Subcutaneous adipose tissue (tissue), 4 donors: ENCODE results near the gene NAA80. TPM values are rescaled to one million over a fixed set of nuclear protein-coding genes. Genes with fewer than 3 reads are reported as not detected.

Experiments
- total RNA-seq, 4 donors: library from RNA; depleted of rRNA; stranded (reverse); fragments of >200 nt; gene quantifications; one replicate each; pipeline ENCODE4 v1.1.0, GENCODE V29; 2016
- TF ChIP-seq, protein P1 (sequence below): fragments of 450-650 bp; IDR thresholded peaks from one replicate; pipeline ENCODE4 v1.5.1; 2016; ENCODE audit warnings: low read depth, mild to moderate bottlenecking, control low read depth, antibody characterized with exemption, moderate library complexity

The NAA80 gene
- total RNA-seq, 4 donors from 2014 or later: 5.2 to 10.4 (median 6.6) TPM

DNA sequence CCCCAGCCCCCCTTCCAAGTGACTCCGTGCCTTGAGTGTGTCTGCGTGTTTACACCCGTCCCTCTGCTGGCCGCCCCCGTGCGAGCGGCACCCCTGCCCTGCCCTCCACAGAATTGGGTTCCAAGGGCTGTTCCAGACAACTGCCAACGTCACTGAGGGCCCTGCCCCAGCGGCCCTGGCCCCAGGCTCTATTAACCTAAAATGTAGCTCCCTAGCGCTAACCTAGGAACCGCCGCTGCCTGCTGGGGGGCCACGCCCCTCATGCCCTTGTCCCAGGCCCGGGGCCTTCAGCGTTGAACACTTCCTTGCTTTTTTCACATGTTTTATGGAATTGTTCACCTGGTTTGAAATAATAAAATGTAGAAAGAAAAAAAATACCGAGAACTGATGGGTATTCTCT lies 40.2 kb downstream of the NAA80 start:
- TF ChIP-seq, protein P1, sequence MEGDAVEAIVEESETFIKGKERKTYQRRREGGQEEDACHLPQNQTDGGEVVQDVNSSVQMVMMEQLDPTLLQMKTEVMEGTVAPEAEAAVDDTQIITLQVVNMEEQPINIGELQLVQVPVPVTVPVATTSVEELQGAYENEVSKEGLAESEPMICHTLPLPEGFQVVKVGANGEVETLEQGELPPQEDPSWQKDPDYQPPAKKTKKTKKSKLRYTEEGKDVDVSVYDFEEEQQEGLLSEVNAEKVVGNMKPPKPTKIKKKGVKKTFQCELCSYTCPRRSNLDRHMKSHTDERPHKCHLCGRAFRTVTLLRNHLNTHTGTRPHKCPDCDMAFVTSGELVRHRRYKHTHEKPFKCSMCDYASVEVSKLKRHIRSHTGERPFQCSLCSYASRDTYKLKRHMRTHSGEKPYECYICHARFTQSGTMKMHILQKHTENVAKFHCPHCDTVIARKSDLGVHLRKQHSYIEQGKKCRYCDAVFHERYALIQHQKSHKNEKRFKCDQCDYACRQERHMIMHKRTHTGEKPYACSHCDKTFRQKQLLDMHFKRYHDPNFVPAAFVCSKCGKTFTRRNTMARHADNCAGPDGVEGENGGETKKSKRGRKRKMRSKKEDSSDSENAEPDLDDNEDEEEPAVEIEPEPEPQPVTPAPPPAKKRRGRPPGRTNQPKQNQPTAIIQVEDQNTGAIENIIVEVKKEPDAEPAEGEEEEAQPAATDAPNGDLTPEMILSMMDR: no peak

DNA sequence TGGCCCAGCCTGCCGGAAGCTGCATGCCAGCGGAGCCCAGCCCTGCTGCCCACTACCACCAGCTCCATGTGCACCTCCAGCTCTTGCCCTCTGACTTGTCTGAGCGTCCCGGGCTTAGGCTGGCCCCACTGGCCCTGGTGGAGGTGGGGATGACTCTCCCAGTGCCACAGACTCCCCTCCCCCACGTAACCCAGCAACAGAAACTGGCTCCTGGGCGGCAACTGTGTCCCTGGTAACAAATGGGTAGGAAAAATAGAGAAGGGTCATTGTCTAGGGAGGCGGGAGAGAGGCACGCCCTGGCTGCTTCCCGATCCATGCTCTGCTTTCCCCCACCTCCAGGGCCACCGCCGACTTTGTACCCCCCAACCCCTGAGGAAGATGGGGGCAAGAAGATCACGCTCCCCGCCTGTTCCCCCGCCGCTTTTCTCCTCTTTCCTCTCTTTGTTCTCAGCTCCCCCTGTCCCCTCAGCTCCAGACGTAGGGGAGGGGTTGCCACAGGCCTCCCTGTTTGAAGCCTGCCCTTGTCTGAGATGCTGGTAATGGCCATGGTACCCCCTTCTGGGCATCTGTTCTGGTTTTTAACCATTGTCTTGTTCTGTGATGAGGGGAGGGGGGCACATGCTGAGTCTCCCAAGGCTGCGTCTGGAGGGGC lies 41.0 kb downstream of the NAA80 start:
- TF ChIP-seq, protein P1: no peak

DNA sequence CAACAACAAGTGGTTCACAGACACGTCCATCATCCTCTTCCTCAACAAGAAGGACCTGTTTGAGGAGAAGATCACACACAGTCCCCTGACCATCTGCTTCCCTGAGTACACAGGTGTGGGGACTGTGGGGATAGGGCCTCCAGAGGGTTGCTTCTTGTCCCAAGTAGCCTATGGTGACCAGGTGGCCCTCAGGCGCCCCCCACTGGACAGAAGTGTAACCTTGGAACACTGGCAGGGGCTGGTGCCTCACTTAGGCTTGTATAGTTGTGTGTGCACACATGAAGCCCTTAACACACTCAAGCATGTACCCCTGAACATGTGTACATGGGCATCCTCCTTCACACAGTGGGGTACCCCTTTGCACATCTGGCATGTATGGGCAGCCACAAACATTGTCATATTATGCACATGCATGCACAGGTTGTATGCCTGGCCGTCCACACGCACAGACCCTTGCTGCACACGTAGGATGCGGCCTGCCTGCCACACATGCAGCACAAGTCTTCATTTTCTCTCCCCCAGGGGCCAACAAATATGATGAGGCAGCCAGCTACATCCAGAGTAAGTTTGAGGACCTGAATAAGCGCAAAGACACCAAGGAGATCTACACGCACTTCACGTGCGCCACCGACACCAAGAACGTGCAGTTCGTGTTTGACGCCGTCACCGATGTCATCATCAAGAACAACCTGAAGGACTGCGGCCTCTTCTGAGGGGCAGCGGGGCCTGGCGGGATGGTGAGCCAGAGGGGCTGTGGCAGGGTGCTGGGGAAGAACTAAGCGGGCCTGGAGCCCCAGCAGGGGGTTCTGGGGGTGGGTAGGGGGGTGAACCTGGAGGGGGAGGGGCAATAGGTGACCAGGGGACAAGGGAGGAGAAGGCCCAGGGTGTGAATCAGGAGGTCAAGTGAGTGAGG lies 42.0 kb downstream of the NAA80 start:
- TF ChIP-seq, protein P1: no peak

DNA sequence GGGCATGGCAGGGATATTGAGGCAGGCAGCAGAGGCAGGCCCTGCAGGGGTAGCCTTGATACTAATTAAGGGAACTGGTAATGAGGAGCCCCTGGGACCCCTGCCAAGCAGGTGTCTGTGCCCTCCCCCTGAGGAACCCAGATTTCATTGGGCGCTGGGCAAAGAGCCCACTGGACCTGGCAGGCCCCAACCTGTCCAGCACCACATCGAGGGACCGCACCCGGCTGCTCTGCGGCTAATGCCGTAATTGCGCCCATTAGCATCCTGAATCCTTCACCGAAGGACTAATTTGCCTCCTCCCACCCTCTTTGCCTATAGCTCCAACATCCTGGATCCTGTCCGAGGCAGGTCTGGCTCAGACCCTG lies 44.0 kb downstream of the NAA80 start:
- TF ChIP-seq, protein P1: no peak

DNA sequence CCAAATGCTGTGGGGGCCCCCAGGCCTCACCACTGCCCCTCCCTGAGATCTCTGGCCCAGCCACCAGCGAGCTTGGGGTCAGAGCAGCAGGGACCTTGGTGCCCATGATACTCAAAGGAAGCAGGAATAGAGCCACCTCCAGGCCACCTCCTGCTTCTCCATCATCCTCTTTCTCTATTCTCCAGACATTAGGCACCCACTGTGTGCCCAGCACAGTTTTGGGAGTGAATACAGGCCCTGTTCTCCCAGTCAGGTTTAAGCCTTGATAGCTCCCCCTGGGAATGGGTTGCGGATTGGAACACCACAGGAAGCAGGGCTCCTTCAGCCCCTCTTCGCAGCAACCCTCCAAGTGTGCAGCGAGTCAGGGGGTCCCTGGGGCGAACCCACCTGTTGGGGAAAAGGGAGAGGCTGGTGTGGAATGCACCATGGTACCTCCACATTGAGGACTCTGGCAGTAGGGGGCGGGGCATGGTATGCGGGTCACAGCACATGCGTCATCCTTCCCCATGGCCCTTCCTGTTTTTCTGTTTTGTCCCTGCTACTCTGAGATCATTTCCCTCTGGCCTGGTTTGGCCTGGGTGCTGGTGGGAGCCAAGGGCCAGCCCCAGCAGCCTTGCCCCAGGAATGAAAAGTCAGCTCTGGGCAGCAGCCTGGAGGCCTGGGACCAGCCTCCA lies 44.5 kb downstream of the NAA80 start:
- TF ChIP-seq, protein P1: no peak

DNA sequence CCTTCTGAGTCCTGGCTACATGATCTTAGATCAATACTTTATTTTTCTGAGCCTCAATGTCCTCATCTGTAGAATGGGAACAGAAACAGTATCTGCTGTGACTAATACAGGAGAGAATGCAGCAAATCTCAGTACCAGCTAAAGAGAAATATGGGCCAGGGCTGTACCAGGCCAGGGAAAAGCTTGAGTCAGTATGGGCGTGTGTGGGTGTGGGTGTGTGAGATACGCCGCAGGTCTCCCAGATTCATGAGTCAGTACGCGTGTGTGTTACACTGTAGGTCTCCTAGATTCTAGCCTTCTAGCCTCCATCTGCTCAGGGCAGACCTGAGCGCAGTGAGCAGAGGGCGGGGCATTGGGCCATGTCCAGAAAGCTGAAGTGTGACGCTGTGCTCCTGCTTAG lies 48.0 kb downstream of the NAA80 start:
- TF ChIP-seq, protein P1: no peak

DNA sequence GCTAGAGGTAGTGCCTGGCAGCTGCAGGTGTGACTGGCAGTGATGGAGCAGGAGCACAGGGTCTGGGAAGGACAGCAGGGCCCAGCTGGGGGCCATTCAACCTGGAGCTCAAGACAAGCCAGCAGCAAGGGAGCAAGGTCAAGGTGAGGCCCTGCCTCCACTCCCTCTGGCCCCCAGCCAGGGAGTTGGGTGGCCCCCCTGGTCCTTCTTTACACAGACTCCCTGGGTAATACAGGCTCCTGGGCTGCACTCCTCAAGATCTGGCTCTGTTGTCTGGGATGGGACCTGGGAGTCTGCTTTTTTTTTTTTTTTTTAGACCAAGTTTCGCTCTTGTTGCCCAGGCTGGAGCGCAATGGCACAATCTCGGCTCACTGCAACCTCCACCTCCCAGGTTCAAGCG lies 48.7 kb downstream of the NAA80 start:
- TF ChIP-seq, protein P1: no peak
